Kidney epithelial cell (primary cell): ENCODE measurements around the gene INO80B. TPM values are rescaled to one million over a fixed set of nuclear protein-coding genes. Genes with fewer than 3 reads are reported as not detected.
"Not testable (repeated sequence)": the region's sequence is repeated elsewhere in the genome, so short reads cannot be mapped to it uniquely, and the experiment has no call there.

Experiments used
- DNase-seq: peaks from one replicate; pipeline ENCODE4 v3.0.0-alpha.2; 2010; ENCODE audit warnings: low read depth
- H3K27me3 ChIP-seq: 2 replicates; pipeline ENCODE4 v1.6.0; 2011; ENCODE audit warnings: low read length; ENCODE audit not compliant: control insufficient read depth, insufficient read depth
- H3K36me3 ChIP-seq: 2 replicates; pipeline ENCODE4 v1.5.1; 2011; ENCODE audit warnings: low read length; ENCODE audit not compliant: control insufficient read depth, insufficient read depth
- H3K4me3 ChIP-seq: 2 replicates; pipeline ENCODE4 v1.5.1; 2011; ENCODE audit warnings: low read depth, mild to moderate bottlenecking, control low read depth, low read length
- total RNA-seq: library from RNA; depleted of rRNA; stranded (reverse); fragments of >200 nt; gene quantifications from 2 replicates; pipeline ENCODE4 v1.2.3, GENCODE V29; 2015
- TF ChIP-seq, protein P1 (sequence below): IDR thresholded peaks from 2 replicates; pipeline ENCODE4 v1.5.1; 2011; ENCODE audit warnings: mild to moderate bottlenecking, moderate library complexity, low read length, control low read depth, inconsistent platforms; ENCODE audit not compliant: insufficient read depth, poor library complexity, severe bottlenecking

Gene INO80B
- total RNA-seq, 1 donor from 2014 or later: 31.3 TPM

DNA sequence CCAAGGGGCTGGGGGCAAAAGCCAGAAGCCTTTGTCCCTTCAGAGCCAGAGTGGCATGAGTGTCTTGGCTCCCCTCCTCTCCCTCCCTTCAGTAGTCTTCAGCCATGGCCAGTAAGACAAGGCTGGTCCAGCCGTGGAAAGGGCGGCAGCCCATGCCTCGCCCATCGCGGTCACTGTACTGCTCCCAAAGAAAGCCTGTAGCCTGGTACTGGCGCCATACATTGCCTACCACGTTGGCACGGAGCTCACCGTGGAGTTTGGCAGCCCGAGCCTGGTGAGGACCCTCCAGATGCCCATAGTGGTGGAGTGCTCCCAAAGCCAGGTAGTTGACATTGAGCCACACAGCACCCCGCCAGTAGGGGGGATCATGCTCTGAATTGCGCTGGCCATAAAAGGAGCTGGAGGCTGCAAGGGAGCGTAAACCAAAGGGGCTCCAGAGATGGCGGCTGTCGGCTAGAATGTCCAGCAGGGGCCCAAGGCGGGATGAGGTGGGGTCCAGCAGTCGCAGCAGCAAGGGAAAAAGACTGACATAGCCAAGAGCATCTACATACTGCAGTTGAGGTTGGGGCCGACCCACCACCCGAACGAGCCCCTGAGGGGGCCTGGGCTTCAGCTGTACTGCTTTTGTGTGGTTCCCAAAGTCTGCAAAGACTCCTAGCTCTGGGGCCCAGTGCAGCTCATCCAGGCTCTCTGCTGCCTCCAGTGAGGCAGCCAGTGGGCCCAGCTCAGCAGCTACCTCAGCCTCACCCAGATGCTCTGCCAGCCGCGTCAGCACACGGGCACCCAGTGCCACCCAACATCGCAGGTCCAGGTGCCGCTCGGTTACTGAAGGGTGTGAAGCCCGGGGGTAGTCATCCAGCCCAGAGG, 6.5 kb downstream of the INO80B start:
- TF ChIP-seq, protein P1, sequence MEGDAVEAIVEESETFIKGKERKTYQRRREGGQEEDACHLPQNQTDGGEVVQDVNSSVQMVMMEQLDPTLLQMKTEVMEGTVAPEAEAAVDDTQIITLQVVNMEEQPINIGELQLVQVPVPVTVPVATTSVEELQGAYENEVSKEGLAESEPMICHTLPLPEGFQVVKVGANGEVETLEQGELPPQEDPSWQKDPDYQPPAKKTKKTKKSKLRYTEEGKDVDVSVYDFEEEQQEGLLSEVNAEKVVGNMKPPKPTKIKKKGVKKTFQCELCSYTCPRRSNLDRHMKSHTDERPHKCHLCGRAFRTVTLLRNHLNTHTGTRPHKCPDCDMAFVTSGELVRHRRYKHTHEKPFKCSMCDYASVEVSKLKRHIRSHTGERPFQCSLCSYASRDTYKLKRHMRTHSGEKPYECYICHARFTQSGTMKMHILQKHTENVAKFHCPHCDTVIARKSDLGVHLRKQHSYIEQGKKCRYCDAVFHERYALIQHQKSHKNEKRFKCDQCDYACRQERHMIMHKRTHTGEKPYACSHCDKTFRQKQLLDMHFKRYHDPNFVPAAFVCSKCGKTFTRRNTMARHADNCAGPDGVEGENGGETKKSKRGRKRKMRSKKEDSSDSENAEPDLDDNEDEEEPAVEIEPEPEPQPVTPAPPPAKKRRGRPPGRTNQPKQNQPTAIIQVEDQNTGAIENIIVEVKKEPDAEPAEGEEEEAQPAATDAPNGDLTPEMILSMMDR: no peak
- DNase-seq: no peak
- no peaks in the 10 kb centered on the region for H3K27me3 ChIP-seq
- no peak overlapping the region for H3K4me3 ChIP-seq
- H3K36me3 ChIP-seq: no peaks in the 10 kb centered on the region

DNA sequence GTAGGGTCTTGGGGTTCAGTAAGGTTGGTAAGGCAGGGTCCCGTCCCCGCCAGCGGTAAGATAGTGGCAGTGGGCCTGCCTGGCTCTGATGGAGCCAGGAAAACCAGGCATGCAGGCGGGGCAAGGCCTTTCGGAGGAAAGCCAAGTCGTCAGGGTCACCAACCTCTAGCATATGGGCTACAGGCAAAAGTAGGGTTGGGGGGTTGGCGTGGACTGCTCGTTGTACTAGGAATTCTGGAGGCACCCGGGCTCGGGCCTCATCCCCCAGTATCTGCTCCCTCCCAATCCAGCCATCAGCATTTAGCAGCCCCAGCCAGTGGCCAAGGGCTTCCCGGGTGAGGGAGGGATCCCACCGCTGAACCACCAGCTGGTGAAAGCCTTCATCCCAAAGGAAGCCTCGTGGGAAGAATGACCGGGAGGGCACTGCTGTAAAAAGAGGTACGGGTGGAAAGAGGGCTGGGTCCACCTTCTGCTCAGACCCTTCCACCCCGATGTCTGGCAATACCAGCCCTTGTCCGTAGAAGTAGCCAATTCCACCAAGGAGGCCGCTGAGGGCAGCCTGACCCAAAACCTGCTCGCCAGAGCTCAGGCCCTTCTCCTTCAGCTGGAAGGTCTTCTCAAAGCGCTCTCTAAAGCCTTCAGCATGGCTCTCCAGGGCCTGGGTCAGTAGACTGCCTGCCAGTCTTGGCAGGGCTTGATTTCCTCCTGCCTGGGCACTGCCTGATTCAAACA, 7.3 kb downstream of the INO80B start:
- TF ChIP-seq, protein P1: no peak
- Histone ChIP-seq H3K36me3 (no peaks in the 10 kb centered on the region), H3K27me3 (no peaks in the 10 kb centered on the region), H3K4me3 (no peak overlapping the region)
- DNase-seq: no peak

DNA sequence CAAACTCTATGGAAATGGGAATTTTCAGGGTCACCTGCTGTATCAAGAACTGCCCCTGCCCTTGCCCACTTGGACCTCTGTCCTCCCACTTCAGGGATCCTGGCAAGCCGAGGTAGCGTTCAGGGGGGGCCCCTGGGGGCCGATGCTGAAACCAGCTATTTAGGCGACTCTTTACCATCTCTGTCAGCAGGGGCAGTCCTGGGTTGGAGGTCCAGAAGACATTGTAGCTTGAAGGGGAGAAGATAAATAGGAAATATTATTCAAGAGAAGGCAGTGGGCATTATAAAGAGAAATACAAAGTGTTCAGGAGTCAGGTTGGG, 7.9 kb downstream of the INO80B start:
- H3K36me3 ChIP-seq: no peaks in the 10 kb centered on the region
- TF ChIP-seq, protein P1: no peak
- H3K4me3 ChIP-seq: no peak overlapping the region
- no peaks in the 10 kb centered on the region for H3K27me3 ChIP-seq
- no peak for DNase-seq

DNA sequence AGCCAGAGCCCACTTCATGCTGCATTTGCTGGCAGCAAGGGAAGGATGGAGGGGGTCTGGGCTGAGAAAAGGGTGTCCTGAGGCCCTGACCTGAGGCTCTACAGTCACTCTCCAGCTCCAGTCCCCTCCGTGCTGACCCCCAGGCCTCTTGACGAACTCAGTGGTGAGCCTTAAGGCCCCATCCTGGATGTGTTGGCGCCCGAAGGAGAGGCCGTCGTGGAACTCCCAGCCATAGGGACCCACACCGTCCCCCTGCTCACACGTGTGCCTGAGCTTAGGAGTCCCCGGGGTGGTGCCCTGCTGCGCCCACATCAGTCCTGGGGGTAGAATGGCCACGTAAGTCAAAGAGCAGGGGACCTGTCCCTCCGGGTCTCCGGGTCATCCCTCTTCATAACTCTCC, 9.5 kb downstream of the INO80B start:
- no peak for DNase-seq
- Histone ChIP-seq H3K4me3 (peak overlapping the region; percentile 79), H3K36me3 (no peaks in the 10 kb centered on the region), H3K27me3 (no peaks in the 10 kb centered on the region)
- TF ChIP-seq, protein P1: no peak

DNA sequence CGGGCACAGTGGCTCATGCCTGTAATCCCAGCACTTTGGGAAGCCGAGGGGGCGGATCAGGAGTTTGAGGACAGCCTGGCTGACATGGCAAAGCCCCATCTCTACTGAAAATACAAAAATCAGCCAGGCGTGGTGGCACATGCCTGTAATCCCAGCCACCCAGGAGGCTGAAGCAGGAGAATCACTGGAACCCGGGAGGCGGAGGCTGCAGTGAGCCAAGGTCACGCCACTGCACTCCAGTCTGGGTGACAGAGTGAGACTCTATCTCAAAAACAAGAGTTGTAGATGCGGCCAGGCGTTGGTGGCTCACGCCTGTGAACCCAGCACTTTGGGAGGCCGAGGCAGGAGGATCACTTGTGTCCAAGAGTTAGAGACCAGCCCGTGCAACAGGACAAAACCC, 15.9 kb downstream of the INO80B start:
- not testable (repeated sequence) for H3K36me3 ChIP-seq, DNase-seq, H3K4me3 ChIP-seq, H3K27me3 ChIP-seq

DNA sequence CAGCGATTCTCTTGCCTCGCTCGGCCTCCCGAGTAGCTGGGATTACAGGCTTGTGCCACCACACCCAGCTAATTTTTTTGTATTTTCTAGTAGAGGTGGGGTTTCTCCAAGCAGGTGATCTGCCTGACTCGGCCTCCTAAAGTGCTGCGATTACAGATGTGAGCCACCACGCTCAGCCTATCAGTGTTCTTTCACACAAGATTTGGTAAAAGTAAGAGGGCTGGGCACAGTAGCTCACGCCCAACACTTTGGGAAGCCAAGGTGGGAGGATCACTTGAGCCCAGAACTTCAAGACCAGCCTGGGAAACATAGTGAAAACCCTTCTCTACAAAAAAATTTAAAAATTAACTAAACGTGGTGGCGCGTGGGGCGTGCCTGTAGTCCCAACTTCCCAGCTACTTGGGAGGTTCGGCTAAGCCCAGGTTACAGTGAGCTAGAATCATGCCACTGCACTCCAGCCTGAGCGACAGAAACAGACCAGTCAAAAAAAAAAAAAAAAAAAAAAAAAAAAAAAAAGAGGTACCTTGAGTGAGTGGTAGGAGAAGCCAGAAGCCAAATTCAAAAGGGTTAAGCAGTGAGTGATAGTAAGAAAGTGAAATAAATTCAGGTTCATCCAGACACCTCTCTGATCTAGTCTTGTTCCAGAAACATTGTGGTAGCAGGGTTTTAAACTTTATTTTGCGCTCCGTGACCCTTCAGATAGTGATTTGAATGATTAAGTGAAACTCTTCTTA, 16.6 kb downstream of the INO80B start:
- Histone ChIP-seq H3K36me3 (peaks cover 1% of the 10 kb centered on the region), H3K27me3 (no peaks in the 10 kb centered on the region), H3K4me3 (peak overlapping the region; percentile 76)
- TF ChIP-seq, protein P1: no peak
- no peak for DNase-seq
